HEK293 (cell line): ENCODE data around the gene FXYD3.

ENCODE experiments used
- CTCF ChIA-PET: fragments of 350-600 bp; formaldehyde crosslinking; extraction: SDS; loops from one replicate; lab custom pipeline; 2021; ENCODE audit warnings: antibody characterized with exemption; lab: Yijun Ruan, JAX
- POLR2A ChIA-PET: fragments of 300-600 bp; formaldehyde crosslinking; extraction: SDS; loops from one replicate; lab custom pipeline; 2020; ENCODE audit warnings: antibody characterized with exemption, inconsistent platforms; lab: Yijun Ruan, JAX
- H3K27ac ChIP-seq: fragments of 200-500 bp; sonication (Bioruptor generic); 2 replicates; pipeline ENCODE4 v1.5.1; 2014; ENCODE audit warnings: low read depth, low read length, control low read depth, inconsistent platforms; ENCODE audit errors: extremely low read depth
- H3K36me3 ChIP-seq, 2 experiments: fragments of 200-500 bp in 1 of 2; sonication (Bioruptor generic) in 1 of 2; 1 replicate in 1 of 2; 2 replicates in 1 of 2; pipeline ENCODE4 v1.5.1; 2014 to 2017; ENCODE audit warnings: inconsistent platforms in 2 of 2, low read length in 2 of 2; ENCODE audit not compliant: control insufficient read depth in 2 of 2, insufficient read depth in 1 of 2
- H3K4me1 ChIP-seq: fragments of 200-500 bp; sonication (Bioruptor generic); 2 replicates; pipeline ENCODE4 v1.5.1; 2014; ENCODE audit warnings: mild to moderate bottlenecking, low read length, inconsistent platforms; ENCODE audit not compliant: control insufficient read depth, insufficient read depth
- H3K4me3 ChIP-seq: 2 replicates; pipeline ENCODE4 v1.5.1; 2011; ENCODE audit warnings: low read depth, mild to moderate bottlenecking, control low read depth, low read length, moderate library complexity
- H3K9me3 ChIP-seq: fragments of 200-500 bp; sonication (Bioruptor generic); 2 replicates; pipeline ENCODE4 v1.5.1; 2014; ENCODE audit warnings: low read depth, low read length, inconsistent platforms; ENCODE audit not compliant: control insufficient read depth, insufficient read depth
- EGR2 ChIP-seq: fragments of 450-650 bp; formaldehyde crosslinking; IDR thresholded peaks from 2 replicates; pipeline ENCODE4 v1.5.1; 2016; ENCODE audit warnings: low read depth, missing biosample characterization, missing genetic modification characterization
- IKZF3 ChIP-seq: fragments of 450-650 bp; IDR thresholded peaks from 2 replicates; pipeline ENCODE4 v1.5.0; 2018; ENCODE audit warnings: missing biosample characterization, mild to moderate bottlenecking, missing genetic modification characterization, moderate library complexity
- MEIS1 ChIP-seq: sonication (generic); formaldehyde crosslinking; IDR thresholded peaks from 2 replicates; pipeline ENCODE4 v1.8.1; 2022; ENCODE audit warnings: missing genetic modification reagents, mild to moderate bottlenecking, borderline replicate concordance
- OSR2 ChIP-seq: fragments of 450-650 bp; formaldehyde crosslinking; IDR thresholded peaks from 2 replicates; pipeline ENCODE4 v1.5.1; 2016; ENCODE audit warnings: missing biosample characterization, missing genetic modification characterization
- SCRT1 ChIP-seq: fragments of 450-650 bp; formaldehyde crosslinking; IDR thresholded peaks from 2 replicates; pipeline ENCODE4 v1.5.1; 2016; ENCODE audit warnings: missing biosample characterization, missing genetic modification characterization, borderline replicate concordance
- SETDB1 ChIP-seq: IDR thresholded peaks from one replicate; pipeline ENCODE4 v1.6.1; 2017; ENCODE audit warnings: mild to moderate bottlenecking, low read length, moderate library complexity, mixed read lengths; ENCODE audit not compliant: insufficient read length
- TRIM28 ChIP-seq: IDR thresholded peaks from 2 replicates; pipeline ENCODE4 v1.6.1; 2011; ENCODE audit warnings: low read length, control low read depth, borderline replicate concordance
- ZFHX2 ChIP-seq: fragments of 450-650 bp; formaldehyde crosslinking; conservative IDR thresholded peaks from 2 replicates; pipeline ENCODE4 v1.5.1; 2016; ENCODE audit warnings: missing biosample characterization, missing genetic modification characterization
- ZNF133 ChIP-seq: fragments of 450-650 bp; formaldehyde crosslinking; IDR thresholded peaks from 2 replicates; pipeline ENCODE4 v1.5.1; 2016; ENCODE audit warnings: missing biosample characterization, missing genetic modification characterization
- ZNF23 ChIP-seq: fragments of 450-650 bp; formaldehyde crosslinking; IDR thresholded peaks from 2 replicates; pipeline ENCODE4 v1.5.1; 2016; ENCODE audit warnings: missing biosample characterization, missing genetic modification characterization, borderline replicate concordance
- ZNF335 ChIP-seq: fragments of 450-650 bp; formaldehyde crosslinking; conservative IDR thresholded peaks from 2 replicates; pipeline ENCODE4 v1.5.1; 2016; ENCODE audit warnings: missing biosample characterization, missing genetic modification characterization
- ZNF394 ChIP-seq: fragments of 450-650 bp; formaldehyde crosslinking; IDR thresholded peaks from 2 replicates; pipeline ENCODE4 v1.5.1; 2016; ENCODE audit warnings: missing biosample characterization, missing genetic modification characterization, mild to moderate bottlenecking, moderate library complexity, borderline replicate concordance
- ZNF473 ChIP-seq: fragments of 450-650 bp; formaldehyde crosslinking; IDR thresholded peaks from 2 replicates; pipeline ENCODE4 v1.5.1; 2017; ENCODE audit warnings: missing biosample characterization, missing genetic modification characterization
- ZNF560 ChIP-seq: fragments of 450-650 bp; formaldehyde crosslinking; IDR thresholded peaks from 2 replicates; pipeline ENCODE4 v1.5.1; 2017; ENCODE audit warnings: missing biosample characterization, missing genetic modification characterization, borderline replicate concordance
- ZNF664 ChIP-seq: fragments of 450-650 bp; formaldehyde crosslinking; IDR thresholded peaks from 2 replicates; pipeline ENCODE4 v1.5.1; 2016; ENCODE audit warnings: missing biosample characterization, missing genetic modification characterization
- ZNF837 ChIP-seq: fragments of 450-650 bp; formaldehyde crosslinking; IDR thresholded peaks from 2 replicates; pipeline ENCODE4 v1.5.1; 2016; ENCODE audit warnings: missing biosample characterization, missing genetic modification characterization
- TF ChIP-seq, protein P1 (sequence below): fragments of 450-650 bp; formaldehyde crosslinking; IDR thresholded peaks from 2 replicates; pipeline ENCODE4 v1.5.1; 2016; ENCODE audit warnings: missing biosample characterization, missing genetic modification characterization
- TF ChIP-seq, protein P2 (sequence below): fragments of 450-650 bp; formaldehyde crosslinking; IDR thresholded peaks from 2 replicates; pipeline ENCODE4 v1.5.1; 2016; ENCODE audit warnings: missing biosample characterization, missing genetic modification characterization
- TF ChIP-seq, protein P3 (sequence below): fragments of 450-650 bp; formaldehyde crosslinking; IDR thresholded peaks from 2 replicates; pipeline ENCODE4 v1.5.1; 2017; ENCODE audit warnings: missing biosample characterization, missing genetic modification characterization

Gene FXYD3

DNA sequence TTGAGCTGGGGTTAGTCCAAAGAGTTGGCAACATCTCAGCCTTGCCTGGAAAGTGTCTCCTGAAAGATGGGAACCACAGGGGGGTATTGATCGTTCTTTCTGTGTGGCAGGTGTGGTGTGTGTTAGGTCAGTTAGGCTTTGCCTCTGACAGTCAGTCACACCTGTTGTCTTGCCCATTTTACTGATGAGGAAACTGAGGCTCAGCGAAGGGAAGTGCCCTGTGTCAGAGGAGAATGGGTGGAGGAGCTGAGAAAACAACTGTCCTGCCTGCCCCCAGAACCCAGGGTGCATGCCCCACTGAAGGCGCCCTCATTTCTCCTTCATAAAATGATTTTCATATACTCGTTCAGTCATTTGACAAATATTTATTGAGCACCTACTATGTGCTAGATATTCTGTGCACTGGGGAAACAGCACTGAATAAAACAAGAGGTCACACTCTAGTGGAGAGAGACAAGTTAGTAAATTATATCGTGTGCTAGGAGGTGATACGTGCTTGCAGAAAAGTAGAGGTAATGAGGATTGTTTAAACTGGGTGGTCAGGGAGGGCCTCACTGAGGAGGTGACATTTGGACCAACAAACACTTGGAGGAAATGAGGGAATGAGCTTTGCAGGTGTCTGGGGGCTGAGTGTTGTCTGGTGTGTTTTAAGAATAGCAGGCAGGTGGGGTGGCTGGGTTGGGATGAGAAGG lies 40.5 kb downstream of the FXYD3 start (continued):
- no peak for TF ChIP-seq ZNF837 (tag by site-specific recombination)

DNA sequence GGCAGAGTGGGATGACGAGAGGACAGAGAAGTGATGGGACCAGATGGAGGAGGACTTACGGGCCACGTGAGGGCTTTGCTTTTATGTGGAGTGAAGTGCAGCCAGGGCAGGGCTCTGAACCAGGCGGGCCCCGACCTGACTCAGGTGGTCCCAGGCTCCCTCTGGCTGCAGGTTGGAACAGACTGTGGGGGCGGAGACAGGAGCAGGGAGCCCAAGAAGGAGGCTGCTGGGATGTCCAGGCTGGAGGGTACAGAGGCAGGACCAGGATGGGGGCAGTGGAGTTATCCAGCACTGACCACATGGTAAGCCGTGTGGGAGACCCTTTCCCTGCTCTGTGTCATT lies 41.0 kb downstream of the FXYD3 start:
- CTCF ChIA-PET, result interaction anchor here (5.9 kb wide), 1 partner anchor 14 kb away, joined by 82 read pairs; the partner anchor contains the start of gene FXYD7

DNA sequence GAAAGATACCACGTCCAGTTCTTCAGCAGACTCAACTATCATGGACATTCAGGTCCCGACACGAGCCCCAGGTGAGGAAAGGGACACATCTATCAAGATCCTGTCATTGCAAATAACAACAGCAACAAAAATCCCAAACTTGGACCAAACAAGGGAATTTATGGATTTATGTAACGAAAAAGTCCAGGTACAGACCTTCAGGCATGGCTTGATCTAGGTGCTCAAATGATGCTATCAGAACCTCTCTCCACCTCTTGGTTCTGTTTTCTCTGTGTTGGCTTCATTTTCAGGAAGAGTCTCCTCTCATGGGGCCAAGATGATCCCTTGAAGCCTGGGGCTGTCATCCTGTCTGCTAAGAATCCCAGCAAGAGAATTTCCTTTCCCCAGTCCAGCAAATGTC lies 41.8 kb downstream of the FXYD3 start:
- no peak for TF ChIP-seq EGR2 (tag by site-specific recombination)
- no peak for TF ChIP-seq OSR2 (tag by site-specific recombination)
- Histone ChIP-seq H3K4me3 (no peak overlapping the region), H3K9me3 (peaks cover 4% of the 10 kb centered on the region), H3K4me1 (peaks cover 16% of the 10 kb centered on the region), H3K36me3 (peaks cover 43 to 58% of the 10 kb centered on the region in 2 experiments), H3K27ac (no peak overlapping the region)
- ChIA-PET POLR2A (no interaction called here), CTCF (interaction anchor here (0.7 to 2.0 kb wide), 4 partner anchors 8 to 41 kb away, joined by 3 to 9 read pairs (median 4); no protein-coding TSS in a partner anchor)

More for the DNA sequence above, 41.0 kb downstream of the FXYD3 start:
- Histone ChIP-seq H3K27ac (no peak overlapping the region), H3K36me3 (peaks cover 38 to 50% of the 10 kb centered on the region in 2 experiments), H3K9me3 (no peaks in the 10 kb centered on the region; the same call in 1 of the 2 replicates), H3K4me1 (peaks cover 20% of the 10 kb centered on the region), H3K4me3 (no peak overlapping the region)
- TF ChIP-seq ZNF473 (0 out of 2 replicates have a peak, but pooled peaks have one; percentile 1), ZNF133 (tag by site-specific recombination) (peak; percentile 11; the same call in 1 of the 2 replicates), OSR2 (tag by site-specific recombination) (no peak)
- TF ChIP-seq, protein P1, sequence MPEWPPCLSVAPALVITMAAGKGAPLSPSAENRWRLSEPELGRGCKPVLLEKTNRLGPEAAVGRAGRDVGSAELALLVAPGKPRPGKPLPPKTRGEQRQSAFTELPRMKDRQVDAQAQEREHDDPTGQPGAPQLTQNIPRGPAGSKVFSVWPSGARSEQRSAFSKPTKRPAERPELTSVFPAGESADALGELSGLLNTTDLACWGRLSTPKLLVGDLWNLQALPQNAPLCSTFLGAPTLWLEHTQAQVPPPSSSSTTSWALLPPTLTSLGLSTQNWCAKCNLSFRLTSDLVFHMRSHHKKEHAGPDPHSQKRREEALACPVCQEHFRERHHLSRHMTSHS (tag by site-specific recombination), result 0 out of 2 replicates have a peak, but pooled peaks have one; percentile 28
- POLR2A ChIA-PET, result no interaction called here

DNA sequence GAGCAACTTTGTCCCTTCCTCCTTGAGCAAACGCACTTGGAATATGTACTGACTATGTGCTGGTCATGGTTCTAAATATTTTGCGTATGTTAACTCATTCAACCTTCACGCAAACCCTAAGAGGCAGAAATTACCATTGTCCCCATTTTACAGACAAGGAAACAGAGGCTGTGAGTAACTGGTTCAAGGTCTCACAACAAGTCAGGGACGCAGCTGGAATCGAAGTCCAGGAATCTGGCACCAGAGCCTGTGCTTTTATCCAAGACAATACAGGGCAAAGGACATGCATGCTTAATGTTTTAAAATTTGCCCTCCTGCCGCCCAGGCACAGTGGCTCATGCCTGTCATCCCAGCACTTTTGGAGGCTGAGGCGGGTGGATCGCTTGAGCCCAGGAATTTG lies 44.0 kb downstream of the FXYD3 start:
- Histone ChIP-seq H3K4me3 (no peak overlapping the region), H3K27ac (no peak overlapping the region), H3K9me3 (peaks cover 7% of the 10 kb centered on the region), H3K4me1 (peaks cover 10% of the 10 kb centered on the region), H3K36me3 (peaks cover 54 to 80% of the 10 kb centered on the region in 2 experiments)
- TF ChIP-seq IKZF3 (tag by site-specific recombination), result no peak
- no peak for TF ChIP-seq ZNF23 (tag by site-specific recombination)
- no peak for TF ChIP-seq OSR2 (tag by site-specific recombination)
- TF ChIP-seq ZNF335 (tag by site-specific recombination), result no peak
- TF ChIP-seq, protein P2, sequence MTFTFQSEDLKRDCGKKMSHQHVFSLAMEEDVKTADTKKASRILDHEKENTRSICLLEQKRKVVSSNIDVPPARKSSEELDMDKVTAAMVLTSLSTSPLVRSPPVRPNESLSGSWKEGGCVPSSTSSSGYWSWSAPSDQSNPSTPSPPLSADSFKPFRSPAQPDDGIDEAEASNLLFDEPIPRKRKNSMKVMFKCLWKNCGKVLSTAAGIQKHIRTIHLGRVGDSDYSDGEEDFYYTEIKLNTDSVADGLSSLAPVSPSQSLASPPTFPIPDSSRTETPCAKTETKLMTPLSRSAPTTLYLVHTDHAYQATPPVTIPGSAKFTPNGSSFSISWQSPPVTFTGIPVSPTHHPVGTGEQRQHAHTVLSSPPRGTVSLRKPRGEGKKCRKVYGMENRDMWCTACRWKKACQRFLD (tag by site-specific recombination), result no peak
- no peak for TF ChIP-seq ZNF560
- no peak for TF ChIP-seq MEIS1 (CRISPR knock-in tag)
- TF ChIP-seq, protein P3, sequence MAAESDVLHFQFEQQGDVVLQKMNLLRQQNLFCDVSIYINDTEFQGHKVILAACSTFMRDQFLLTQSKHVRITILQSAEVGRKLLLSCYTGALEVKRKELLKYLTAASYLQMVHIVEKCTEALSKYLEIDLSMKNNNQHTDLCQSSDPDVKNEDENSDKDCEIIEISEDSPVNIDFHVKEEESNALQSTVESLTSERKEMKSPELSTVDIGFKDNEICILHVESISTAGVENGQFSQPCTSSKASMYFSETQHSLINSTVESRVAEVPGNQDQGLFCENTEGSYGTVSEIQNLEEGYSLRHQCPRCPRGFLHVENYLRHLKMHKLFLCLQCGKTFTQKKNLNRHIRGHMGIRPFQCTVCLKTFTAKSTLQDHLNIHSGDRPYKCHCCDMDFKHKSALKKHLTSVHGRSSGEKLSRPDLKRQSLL (tag by site-specific recombination), result no peak
- TF ChIP-seq ZFHX2 (tag by site-specific recombination), result no peak
- no peak for TF ChIP-seq TRIM28
- TF ChIP-seq SCRT1 (tag by site-specific recombination), result no peak
- no peak for TF ChIP-seq SETDB1
- no peak for TF ChIP-seq ZNF394
- TF ChIP-seq ZNF664, result no peak
- ChIA-PET POLR2A (no interaction called here), CTCF (interaction anchor here (0.7 to 2.1 kb wide), 4 partner anchors 16 to 286 kb away, joined by 3 to 7 read pairs (median 6); partner anchors contain the start of gene FXYD3)
